ENCODE data around the gene RAD18.

RAD18 gene

GRCh38 chr3:8969241-8969640 is 6.0 kb upstream of the RAD18 start:
- no peaks in the 10 kb centered on the region for H3K4me1 ChIP-seq (ENCODE audit: control insufficient read depth, low read length)
- no peak for TF ChIP-seq CTCF (IDR thresholded peaks at IDR 0.05; ENCODE audit: low read depth, low read length, poor library complexity, severe bottlenecking)
- TF ChIP-seq EZH2phosphoT487 (IDR thresholded peaks at IDR 0.05; ENCODE audit: borderline replicate concordance, low read length) = no peak
- no peaks in the 10 kb centered on the region for H3K9me2 ChIP-seq (replicated peaks; ENCODE audit: control insufficient read depth, low read length)
- no peaks in the 10 kb centered on the region for H3F3A ChIP-seq (ENCODE audit: control insufficient read depth, insufficient read depth)
- peaks cover 19% of the 10 kb centered on the region for H3K27me3 ChIP-seq (ENCODE audit: control insufficient read depth, low read length)
- no peak overlapping the region for H3K27ac ChIP-seq (ENCODE audit: low read depth, low read length)
- H3K79me2 ChIP-seq (ENCODE audit: control insufficient read depth, low read length) = no peaks in the 10 kb centered on the region
- H3K9me3 ChIP-seq (ENCODE audit: control insufficient read depth, insufficient read depth, low read length) = no peaks in the 10 kb centered on the region
- no peak overlapping the region for H3K4me3 ChIP-seq (ENCODE audit: low read length)
- H4K20me1 ChIP-seq (ENCODE audit: control insufficient read depth, insufficient read depth, low read depth, low read length) = no peaks in the 10 kb centered on the region
- no peak overlapping the region for H3K4me2 ChIP-seq (ENCODE audit: low read length)
- H3K36me3 ChIP-seq (ENCODE audit: control insufficient read depth, low read length) = no peaks in the 10 kb centered on the region

GRCh38 chr3:8968375-8968882 is 5.2 kb upstream of the RAD18 start:
- H4K20me1 ChIP-seq (ENCODE audit: control insufficient read depth, insufficient read depth, low read depth, low read length) = no peaks in the 10 kb centered on the region
- H3F3A ChIP-seq (ENCODE audit: control insufficient read depth, insufficient read depth) = no peaks in the 10 kb centered on the region
- peaks cover 7% of the 10 kb centered on the region for H3K4me1 ChIP-seq (ENCODE audit: control insufficient read depth, low read length)
- H3K27me3 ChIP-seq (ENCODE audit: control insufficient read depth, low read length) = peaks cover 19% of the 10 kb centered on the region
- no peaks in the 10 kb centered on the region for H3K9me3 ChIP-seq (ENCODE audit: control insufficient read depth, insufficient read depth, low read length)
- no peaks in the 10 kb centered on the region for H3K36me3 ChIP-seq (ENCODE audit: control insufficient read depth, low read length)
- no peaks in the 10 kb centered on the region for H3K79me2 ChIP-seq (ENCODE audit: control insufficient read depth, low read length)
- no peak overlapping the region for H3K27ac ChIP-seq (ENCODE audit: low read depth, low read length)
- TF ChIP-seq CTCF (IDR thresholded peaks at IDR 0.05; ENCODE audit: low read depth, low read length, poor library complexity, severe bottlenecking) = no peak
- no peak for TF ChIP-seq EZH2phosphoT487 (IDR thresholded peaks at IDR 0.05; ENCODE audit: borderline replicate concordance, low read length)
- no peaks in the 10 kb centered on the region for H3K9me2 ChIP-seq (replicated peaks; ENCODE audit: control insufficient read depth, low read length)
- no peak overlapping the region for H3K4me2 ChIP-seq (ENCODE audit: low read length)
- H3K4me3 ChIP-seq (ENCODE audit: low read length) = no peak overlapping the region

GRCh38 chr3:8967553-8967952 is 4.3 kb upstream of the RAD18 start:
- Histone ChIP-seq H3K27me3 (ENCODE audit: control insufficient read depth, low read length) (peaks cover 19% of the 10 kb centered on the region), H3K4me1 (ENCODE audit: control insufficient read depth, low read length) (peaks cover 7% of the 10 kb centered on the region), H4K20me1 (ENCODE audit: control insufficient read depth, insufficient read depth, low read depth, low read length) (no peaks in the 10 kb centered on the region), H3K4me2 (ENCODE audit: low read length) (no peak overlapping the region), H3K9me2 (replicated peaks; ENCODE audit: control insufficient read depth, low read length) (no peaks in the 10 kb centered on the region), H3K36me3 (ENCODE audit: control insufficient read depth, low read length) (peaks cover 6% of the 10 kb centered on the region), H3K79me2 (ENCODE audit: control insufficient read depth, low read length) (peaks cover 8% of the 10 kb centered on the region), H3K9me3 (ENCODE audit: control insufficient read depth, insufficient read depth, low read length) (no peaks in the 10 kb centered on the region), H3K27ac (ENCODE audit: low read depth, low read length) (no peak overlapping the region), H3F3A (ENCODE audit: control insufficient read depth, insufficient read depth) (no peaks in the 10 kb centered on the region), H3K4me3 (ENCODE audit: low read length) (no peak overlapping the region)
- no peak for TF ChIP-seq CTCF (IDR thresholded peaks at IDR 0.05; ENCODE audit: low read depth, low read length, poor library complexity, severe bottlenecking)
- TF ChIP-seq EZH2phosphoT487 (IDR thresholded peaks at IDR 0.05; ENCODE audit: borderline replicate concordance, low read length) = no peak
